HEK293 (cell line): ENCODE data around the gene HSD3B2.

Experiments
- ZNF18 ChIP-seq: fragments of 450-650 bp; formaldehyde crosslinking; IDR thresholded peaks from 2 replicates; pipeline ENCODE4 v1.5.1; 2016; ENCODE audit warnings: missing biosample characterization, missing genetic modification characterization
- TF ChIP-seq, protein P1 (sequence below): fragments of 450-650 bp; formaldehyde crosslinking; IDR thresholded peaks from 2 replicates; pipeline ENCODE4 v1.5.1; 2016; ENCODE audit warnings: missing biosample characterization, missing genetic modification characterization
- TF ChIP-seq, protein P2 (sequence below): fragments of 450-650 bp; formaldehyde crosslinking; optimal IDR thresholded peaks from 2 replicates; pipeline ENCODE3; 2016; ENCODE audit warnings: missing biosample characterization, mild to moderate bottlenecking, missing genetic modification characterization

- TF ChIP-seq, protein P1, sequence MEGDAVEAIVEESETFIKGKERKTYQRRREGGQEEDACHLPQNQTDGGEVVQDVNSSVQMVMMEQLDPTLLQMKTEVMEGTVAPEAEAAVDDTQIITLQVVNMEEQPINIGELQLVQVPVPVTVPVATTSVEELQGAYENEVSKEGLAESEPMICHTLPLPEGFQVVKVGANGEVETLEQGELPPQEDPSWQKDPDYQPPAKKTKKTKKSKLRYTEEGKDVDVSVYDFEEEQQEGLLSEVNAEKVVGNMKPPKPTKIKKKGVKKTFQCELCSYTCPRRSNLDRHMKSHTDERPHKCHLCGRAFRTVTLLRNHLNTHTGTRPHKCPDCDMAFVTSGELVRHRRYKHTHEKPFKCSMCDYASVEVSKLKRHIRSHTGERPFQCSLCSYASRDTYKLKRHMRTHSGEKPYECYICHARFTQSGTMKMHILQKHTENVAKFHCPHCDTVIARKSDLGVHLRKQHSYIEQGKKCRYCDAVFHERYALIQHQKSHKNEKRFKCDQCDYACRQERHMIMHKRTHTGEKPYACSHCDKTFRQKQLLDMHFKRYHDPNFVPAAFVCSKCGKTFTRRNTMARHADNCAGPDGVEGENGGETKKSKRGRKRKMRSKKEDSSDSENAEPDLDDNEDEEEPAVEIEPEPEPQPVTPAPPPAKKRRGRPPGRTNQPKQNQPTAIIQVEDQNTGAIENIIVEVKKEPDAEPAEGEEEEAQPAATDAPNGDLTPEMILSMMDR (tag by site-specific recombination): no peak
- TF ChIP-seq, protein P2, sequence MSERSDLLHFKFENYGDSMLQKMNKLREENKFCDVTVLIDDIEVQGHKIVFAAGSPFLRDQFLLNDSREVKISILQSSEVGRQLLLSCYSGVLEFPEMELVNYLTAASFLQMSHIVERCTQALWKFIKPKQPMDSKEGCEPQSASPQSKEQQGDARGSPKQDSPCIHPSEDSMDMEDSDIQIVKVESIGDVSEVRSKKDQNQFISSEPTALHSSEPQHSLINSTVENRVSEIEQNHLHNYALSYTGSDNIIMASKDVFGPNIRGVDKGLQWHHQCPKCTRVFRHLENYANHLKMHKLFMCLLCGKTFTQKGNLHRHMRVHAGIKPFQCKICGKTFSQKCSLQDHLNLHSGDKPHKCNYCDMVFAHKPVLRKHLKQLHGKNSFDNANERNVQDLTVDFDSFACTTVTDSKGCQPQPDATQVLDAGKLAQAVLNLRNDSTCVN: no peak
- no peak for TF ChIP-seq ZNF18 (tag by site-specific recombination)
Measured at GRCh38 chr1:119467219-119467618, 52.3 kb downstream of the HSD3B2 start.
